HG03432 (cell line): ENCODE results near the gene EFCAB6.

ENCODE experiments used
- ATAC-seq: cut with Tn5 transposase; IDR thresholded peaks from one replicate; pipeline ENCODE4 v1.9.1; 2021; ENCODE audit warnings: mild to moderate bottlenecking, moderate library complexity; ENCODE audit not compliant: unreplicated experiment

The EFCAB6 gene

DNA sequence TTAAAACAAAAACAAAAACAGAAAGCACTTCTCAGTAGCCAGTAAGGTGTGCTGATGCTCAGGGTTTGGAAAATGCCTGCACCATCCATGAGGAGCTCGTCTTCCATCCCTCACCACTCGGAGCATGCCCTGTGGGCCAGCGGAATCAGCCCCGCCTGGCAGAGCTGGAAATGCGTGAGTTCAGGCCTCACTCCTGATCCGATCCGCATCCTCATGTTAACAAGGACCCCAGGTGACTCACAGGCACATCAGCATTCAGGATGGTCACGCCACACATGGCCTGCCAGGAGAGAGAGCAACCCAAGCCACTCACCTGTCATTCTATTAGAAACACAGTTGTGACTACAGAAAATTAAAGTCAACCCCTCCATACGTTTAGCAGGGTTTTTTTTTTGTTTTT, 211.8 kb downstream of the EFCAB6 start:
- no peak for ATAC-seq

DNA sequence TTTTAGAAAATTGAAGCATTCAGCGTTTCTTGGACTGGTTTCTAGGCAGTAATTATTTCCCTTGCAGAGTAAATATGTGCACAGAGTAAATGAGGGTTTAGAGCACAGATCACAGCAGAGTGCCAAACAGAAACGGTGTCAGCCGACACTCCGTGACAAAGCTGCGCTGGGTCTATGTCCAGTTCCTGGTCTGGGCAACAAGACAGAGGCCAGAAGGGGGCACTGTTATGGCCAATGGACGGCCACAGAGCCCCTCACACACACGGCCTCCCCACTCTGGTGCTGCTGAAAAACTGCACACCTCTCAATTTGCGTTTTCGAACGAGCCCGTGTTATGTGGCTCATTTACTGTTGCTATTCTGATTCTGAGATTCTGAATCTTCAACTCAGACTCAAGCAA, 219.6 kb downstream of the EFCAB6 start:
- ATAC-seq: no peak

DNA sequence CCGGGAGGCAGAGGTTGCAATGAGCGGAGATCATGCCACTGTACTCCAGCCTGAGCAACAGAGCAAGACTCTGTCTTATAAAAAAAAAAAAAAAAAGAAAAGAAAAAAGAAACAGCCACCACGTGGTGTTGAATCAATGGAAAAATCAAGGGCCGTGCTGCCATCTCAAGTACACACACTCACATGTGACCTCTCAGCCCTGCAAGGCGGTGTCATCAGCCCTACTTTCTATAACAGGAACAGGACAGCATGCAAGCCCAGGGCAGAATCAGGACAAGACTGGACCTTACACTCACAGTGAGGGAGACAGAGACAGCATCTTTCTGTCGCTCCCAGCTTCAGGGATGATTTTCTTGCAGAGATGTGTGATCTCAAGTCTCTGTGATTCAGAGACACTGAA, 220.7 kb downstream of the EFCAB6 start:
- no peak for ATAC-seq

DNA sequence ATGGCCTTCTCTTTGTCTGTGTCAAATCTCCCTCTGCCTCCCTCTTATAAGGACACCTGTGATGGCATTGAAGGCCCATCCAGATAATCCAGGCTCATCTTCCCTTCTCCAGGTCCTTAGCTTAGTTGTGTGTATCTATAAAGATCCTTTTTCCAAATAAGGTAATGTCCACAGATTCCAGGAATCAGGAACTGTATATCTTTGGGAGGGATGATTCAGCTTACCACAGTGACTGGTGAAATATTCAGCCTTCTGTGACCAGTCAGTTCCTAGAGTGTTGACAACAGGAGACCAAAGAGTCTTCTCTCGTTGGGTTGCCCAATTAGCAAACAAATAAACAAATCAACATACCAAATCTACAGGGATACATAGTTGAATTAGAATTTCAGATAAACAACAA, 224.5 kb downstream of the EFCAB6 start:
- ATAC-seq: no peak

DNA sequence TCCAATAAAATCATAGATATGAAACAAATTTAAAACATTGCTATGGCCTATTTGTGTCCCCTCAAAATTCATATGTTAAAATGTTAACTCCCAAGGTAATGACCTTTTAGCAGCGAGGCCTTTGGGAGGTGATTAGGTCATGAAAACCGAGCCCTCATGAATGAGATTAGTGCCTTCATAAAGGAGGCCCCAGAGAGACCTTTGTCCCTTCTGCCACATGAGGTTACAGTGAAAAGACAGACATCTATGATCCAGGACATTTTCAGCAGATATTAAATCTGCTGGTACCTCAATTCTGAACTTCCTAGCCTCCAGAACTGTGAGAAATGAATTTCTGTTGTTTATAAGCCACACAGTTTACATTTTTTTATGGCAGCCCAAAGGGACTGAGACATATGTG, 228.6 kb downstream of the EFCAB6 start:
- no peak for ATAC-seq

DNA sequence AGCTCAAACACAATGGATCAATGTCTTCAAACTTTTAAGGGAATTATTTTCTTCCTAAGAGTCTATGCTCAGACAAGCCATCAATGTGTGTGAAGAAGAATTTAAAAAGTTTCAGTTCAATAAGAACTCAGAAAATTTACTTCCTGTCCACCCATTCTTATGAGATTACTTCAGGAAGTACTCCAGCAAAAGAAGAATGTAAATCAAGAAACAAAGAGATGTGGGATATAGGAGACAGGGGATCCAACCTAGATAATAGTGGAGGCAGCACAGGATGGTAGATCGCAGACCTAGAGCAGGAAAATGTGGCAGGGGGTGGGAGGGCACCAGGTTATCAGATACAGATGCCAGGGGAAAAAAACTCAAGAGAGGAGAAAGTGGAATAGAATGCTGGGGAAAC, 229.7 kb downstream of the EFCAB6 start:
- no peak for ATAC-seq

DNA sequence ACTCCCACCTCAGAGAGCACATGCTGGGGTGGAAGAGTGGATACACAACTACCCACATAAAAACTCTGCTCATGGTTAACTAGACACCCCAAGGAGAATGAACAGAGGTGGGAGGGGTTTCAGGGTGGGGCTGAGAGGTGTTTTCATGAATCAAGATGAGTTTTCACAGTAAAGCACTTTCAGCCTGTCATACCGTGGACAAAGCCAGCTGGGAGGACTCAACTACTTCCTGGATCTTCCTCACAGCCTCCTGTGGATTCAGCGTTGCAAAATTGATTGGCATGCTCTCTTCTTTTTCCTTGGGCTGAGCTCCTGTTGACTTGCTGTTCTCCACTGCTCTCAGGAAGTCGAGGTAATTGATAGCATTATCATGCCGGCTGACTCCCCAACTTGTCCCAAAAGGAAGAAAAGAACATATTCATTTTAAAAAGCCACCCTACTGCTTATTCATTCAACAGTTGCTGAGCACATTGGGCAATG, 231.8 kb downstream of the EFCAB6 start:
- no peak for ATAC-seq

DNA sequence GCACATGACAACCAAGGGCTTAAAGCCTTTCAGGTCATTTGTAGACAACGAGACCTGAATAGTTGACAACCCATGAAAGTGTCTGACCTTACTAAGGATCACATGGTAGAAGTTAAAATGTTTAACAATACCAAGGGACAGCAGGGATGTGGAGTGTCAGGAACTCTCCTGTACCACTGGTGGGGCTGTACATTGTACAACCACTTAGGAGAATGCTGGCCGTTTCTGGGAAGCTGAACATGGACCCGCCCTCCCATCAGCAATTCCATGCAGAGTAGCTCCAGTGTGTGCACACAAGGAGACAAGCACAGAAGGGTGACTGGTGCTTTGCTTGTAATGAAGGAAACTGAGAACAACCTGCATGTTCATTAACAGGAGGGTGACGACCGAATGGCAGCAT, 237.4 kb downstream of the EFCAB6 start:
- ATAC-seq: no peak

DNA sequence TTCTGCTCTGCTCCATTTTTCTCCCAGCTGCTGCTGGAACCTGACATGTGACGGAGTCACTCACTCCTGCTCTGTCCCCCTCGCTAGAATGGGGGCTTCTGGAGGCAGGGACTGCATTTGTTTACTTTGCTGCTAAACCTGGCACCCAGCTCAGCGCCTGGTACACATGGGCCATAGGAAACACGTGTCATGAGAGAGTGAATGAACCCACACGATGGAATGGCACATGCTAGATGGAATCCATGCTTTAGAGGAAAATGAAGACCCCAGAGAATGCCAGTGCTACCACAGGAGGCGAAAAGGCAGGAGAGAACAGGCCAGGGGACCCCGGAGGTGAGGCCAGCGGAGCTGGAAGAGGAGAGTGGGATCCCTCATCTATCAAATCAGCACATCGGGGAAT, 239.4 kb downstream of the EFCAB6 start:
- no peak for ATAC-seq

DNA sequence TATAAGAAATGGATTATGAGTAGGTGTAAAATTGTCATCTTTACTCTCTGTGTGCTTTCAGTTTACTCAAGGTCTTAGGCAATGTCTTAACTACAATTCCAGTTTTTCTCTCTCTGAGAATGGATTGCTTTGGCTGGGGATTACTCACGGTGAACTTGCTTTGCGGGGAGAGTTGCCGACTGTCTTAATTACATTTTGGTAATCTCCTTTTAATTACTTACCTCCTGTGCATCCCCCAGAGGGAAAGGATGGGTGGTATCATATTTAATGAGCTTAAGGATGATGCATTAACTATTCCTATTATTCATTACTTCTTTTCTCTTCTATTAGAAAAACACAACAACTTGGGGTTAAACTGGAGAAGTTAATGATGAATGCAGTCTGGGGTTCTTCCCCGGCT, 240.9 kb downstream of the EFCAB6 start:
- ATAC-seq: no peak

DNA sequence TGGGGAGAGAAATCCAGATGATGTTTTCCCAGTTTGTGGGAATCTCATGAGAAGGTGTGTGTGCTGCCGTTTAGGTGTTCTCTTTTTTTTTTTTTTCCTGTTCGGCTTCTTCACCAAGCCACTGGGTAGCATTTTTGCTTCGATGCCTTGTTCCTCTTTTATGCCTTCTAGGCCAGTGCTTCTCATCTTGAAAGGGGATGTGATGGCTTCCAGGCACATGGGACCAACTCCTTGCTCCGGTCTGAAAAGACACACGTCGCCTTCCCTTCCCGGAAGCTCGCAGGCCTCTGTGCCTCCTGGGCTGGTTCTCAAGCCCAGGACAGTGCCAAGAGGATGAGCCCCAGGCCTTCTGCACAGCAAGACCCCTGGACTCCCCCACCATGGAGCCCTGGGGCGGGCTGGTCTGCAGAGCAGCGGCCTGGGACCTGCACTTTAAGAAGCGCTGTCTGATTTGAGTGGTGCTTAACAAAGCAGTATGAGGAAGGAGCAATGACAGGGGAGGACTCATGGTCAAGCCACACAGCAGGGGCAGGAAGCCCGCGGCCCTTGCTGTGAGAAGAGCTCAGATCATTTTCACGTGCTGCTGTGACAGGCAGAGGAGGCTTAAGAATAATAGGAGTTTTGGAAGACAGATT, 241.5 kb downstream of the EFCAB6 start:
- ATAC-seq: no peak

DNA sequence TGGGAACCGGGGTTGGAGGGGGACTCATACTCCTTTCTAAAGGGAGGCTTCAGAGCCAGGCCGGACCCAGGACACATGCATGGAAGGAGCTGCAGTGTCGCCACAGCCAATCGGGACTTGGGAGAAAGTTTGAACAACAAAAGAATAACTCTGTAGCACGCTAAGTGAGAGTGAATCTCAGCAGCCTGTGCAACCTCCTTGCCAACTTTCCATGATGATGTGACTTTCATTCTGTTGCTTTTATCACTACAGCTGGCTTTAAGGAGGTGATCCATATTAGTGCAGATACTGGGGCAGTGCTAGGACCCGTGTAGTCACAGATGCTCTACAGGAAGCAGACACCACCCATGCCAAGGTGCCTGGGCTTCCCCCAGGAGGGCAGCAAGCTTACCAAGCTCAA, 243.0 kb downstream of the EFCAB6 start:
- ATAC-seq: no peak

DNA sequence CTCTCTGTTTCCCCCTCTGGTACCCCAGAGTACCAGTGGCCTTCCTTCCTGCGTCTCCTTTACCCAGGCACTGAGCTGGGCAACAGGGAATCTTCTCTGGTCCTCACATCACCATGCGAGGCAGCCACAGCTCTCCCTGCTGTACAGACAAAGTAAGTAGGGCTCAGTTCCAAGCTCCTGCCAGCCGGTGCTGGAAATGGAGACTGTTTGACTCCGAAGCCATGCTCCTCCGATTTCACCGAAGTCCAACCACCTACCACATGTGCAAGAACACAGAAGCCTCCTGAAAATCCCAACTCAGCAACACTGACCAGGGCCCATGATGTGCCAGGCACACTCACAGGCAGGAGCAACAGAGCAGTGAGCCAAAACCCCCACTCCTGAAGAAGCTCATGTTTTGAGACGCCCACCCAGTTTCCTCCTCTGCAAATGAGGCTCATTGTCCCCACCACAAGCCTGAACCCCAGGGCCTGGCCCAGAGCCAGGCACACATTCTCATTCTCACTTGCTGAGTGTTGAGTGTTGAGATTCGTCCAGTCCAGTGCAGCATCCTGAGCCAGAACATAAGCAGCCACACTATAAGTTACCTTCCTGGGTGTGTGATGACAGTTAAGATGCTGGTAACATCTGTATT, 244.3 kb downstream of the EFCAB6 start:
- no peak for ATAC-seq

DNA sequence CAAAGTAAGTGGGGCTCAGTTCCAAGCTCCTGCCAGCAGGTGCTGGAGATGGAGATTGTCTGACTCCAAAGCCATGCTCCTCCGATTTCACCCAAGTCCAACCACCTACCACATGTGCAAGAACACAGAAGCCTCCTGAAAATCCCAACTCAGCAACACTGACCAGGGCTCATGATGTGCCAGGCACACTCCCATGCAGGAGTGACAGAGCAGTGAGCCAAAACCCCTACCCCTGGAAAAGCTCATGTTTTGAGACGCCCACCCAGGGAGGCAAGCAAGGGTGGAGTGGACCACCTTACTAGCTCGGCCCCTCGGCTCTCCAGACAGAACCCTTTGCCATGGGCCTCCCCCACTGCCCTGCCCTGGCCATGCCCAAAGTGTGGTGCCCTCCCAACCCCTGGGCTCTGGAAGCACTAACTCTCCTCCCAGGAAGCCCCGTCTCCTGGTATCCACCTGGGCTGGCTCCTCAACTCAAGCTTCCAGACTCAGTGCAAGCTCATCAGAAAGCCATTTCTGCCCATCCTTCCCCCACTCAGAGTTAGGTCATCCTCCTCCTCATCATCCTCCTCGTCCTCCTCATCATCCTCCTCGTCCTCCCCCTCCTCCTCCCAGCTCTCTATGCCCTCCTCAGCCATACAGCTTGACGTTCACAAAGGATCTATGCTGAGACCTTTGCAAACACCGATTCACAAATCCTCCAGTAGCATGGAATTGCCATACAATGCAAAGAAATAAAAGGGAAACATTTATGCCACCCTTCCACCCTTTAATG, 245.4 kb downstream of the EFCAB6 start:
- no peak for ATAC-seq

DNA sequence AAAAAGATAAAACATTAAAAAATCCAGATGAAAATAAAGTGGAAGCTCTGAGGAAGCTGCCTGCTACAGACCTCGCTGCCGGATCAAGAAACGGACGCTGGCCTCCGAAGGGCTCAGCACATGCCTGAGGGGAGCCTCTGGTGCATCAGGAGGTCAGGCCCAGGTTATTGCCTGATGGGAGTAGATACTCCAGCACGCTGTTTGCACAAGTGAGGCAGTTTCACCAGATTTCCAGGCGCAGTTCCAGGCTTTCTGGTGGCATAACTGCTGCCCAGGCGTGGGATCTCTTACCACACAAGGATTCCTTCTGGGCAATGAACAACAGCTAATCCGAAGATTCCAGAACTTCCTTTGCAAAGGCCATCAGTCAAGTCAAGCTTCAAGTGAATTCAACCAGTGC, 246.1 kb downstream of the EFCAB6 start:
- ATAC-seq: no peak

DNA sequence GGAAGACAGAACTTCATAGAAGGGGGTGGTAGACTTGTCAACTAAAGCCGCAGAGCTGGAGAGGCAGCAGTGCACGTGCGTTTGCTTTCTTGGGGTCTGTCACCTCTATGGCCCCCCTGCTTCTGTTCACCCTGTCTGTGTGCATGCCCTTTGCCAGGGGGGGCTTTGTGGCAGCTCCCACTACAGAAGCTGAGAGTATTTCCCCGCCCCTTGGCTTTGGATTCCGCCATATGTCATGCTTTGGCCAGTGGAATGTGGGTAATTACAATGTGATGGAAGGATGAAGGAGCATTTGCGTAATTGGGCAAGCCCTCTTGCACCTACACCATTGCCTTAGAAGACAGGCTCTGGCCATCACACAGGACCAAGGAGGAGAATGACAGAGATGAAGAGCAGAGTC, 247.2 kb downstream of the EFCAB6 start:
- no peak for ATAC-seq

DNA sequence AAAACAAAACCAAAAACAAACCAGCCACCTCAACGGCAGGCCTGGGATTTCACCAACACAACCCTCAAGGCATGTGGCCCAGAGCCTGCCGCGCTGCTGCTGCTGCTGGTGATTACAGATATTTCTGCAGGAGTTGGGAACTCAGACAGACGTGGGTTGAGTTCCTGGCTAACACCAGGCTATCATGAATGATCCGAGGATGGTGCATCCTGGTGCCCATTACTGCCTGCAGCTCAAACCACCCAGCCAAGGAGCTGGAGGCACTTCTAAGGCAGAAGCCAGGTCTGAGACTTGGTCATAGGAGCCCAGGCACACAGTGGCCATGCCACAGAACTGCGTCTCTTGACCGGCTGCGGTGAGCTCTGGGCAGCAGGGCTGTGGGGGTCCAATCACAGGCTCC, 248.5 kb downstream of the EFCAB6 start:
- no peak for ATAC-seq

DNA sequence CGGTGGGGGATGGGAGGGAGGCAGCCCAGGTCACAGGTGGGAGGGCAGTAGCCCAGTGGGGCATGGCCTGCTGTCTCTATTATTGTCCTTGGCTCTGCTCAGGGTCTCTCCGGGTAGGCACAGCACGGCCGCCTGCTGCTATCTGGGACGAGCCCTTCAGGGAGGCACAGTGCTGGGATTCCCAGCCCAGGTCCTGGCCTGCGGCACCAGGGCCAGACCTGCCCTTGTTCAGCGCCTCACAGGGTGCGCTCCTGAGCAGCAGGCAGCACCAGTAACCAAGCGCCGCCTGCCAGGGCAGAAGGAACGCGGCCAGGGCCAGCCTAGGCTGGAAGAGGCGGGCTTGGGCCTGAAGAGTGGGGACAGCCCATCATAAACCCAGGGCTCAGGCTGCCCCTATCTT, 249.3 kb downstream of the EFCAB6 start:
- no peak for ATAC-seq

DNA sequence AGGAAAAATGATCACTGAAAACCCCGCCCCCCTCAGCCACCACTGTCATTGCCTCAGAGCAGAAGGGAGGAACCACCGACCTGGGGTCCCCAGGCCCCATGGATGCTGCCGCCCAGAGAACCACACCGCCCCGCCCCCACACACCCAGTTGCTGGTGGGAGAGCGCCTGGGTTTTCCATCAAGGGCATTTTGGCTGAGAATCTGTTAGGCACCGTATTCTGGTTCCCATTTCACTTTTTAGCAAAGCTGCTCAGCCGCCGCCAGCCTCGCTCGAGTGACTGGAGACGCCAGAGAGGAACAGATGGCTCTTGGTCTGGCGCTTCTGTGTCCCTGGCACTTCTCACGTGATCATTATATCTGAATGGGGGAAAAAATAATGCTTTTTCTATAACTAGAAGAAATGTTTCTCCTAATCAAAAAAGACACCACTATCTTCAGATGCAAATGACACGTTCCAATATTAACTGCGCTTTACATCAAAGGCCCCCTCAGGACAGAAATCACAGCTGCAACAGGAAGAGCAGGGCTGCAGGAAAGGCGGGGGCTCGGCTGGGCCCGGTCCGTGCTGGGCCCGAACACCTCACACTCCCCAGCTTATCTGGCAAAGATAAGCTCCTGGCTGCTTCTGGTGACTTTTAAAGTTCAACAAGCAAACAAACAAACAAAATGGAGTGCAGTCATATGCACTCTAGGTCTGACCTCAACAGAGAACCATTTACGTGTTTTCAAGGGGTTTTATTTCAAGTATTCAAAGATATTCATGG, 250.5 kb downstream of the EFCAB6 start:
- ATAC-seq: no peak

DNA sequence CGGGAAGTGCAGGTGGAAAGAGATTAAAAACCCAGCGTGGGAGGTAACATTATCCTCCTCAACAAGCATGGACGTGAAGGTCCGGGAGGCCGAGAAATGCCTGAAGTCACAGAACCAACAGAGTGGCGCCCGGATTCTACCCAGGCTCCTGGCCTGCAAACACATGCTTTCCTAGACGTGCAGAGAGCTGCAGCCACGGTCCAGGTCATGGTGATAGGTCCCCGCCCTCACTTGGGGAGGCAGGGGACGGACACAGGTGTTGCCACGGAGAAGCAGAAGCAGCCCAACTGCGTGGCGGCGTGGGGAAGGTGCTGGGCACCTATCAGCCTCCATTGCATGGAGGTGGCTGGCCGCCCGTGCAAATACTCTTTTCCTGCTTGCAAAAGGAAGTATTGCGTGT, 251.5 kb downstream of the EFCAB6 start:
- no peak for ATAC-seq
